Middle frontal gyrus (tissue), 1 donor: ENCODE data around the gene PRSS1.

Source experiments
- DNase-seq: peaks from one replicate; pipeline ENCODE4 v3.0.0-alpha.2; 2015; ENCODE audit warnings: low spot score; ENCODE audit errors: extremely low spot score

PRSS1 gene

GRCh38 chr7:142792593-142792992 is 43.3 kb downstream of the PRSS1 start:
- DNase-seq, result no peak

GRCh38 chr7:142793156-142793555 is 43.9 kb downstream of the PRSS1 start:
- DNase-seq, result no peak

GRCh38 chr7:142795339-142795863 is 46.1 kb downstream of the PRSS1 start:
- no peak for DNase-seq

- no peak for DNase-seq
Measured at GRCh38 chr7:142796001-142796500, 46.8 kb downstream of the PRSS1 start.

- DNase-seq, result no peak
Measured at GRCh38 chr7:142796501-142797390, 47.5 kb downstream of the PRSS1 start.

- DNase-seq, result no peak
Measured at GRCh38 chr7:142797391-142798377, 48.4 kb downstream of the PRSS1 start.

GRCh38 chr7:142798451-142799436 is 49.5 kb downstream of the PRSS1 start:
- no peak for DNase-seq

GRCh38 chr7:142799437-142799835 is 50.2 kb downstream of the PRSS1 start:
- no peak for DNase-seq

- no peak for DNase-seq
Measured at GRCh38 chr7:142800088-142800487, 50.8 kb downstream of the PRSS1 start.

- DNase-seq, result no peak
Measured at GRCh38 chr7:142800699-142801260, 51.5 kb downstream of the PRSS1 start.

- DNase-seq, result no peak
Measured at GRCh38 chr7:142801601-142802295, 52.5 kb downstream of the PRSS1 start.

GRCh38 chr7:142802301-142802700 is 53.0 kb downstream of the PRSS1 start:
- DNase-seq, result no peak
